Measurements from ENCODE around the gene USP1.

Gene USP1

GRCh38 chr1:62476525-62477219 is 39.8 kb downstream of the USP1 start:
- no peaks in the 10 kb centered on the region for H3K79me2 ChIP-seq (ENCODE audit: low read length)
- H3F3A ChIP-seq (ENCODE audit: insufficient read depth, low read length), result no peaks in the 10 kb centered on the region
- H3K36me3 ChIP-seq (replicated peaks; ENCODE audit: insufficient read depth, low read length), result no peaks in the 10 kb centered on the region
- no peak overlapping the region for H3K4me3 ChIP-seq (ENCODE audit: low read length)
- no peaks in the 10 kb centered on the region for H3K27me3 ChIP-seq (replicated peaks; ENCODE audit: insufficient read depth, low read length)
- H3K9me2 ChIP-seq (replicated peaks; ENCODE audit: insufficient read depth, low read length), result no peaks in the 10 kb centered on the region
- no peak for DNase-seq
- H3K4me1 ChIP-seq (ENCODE audit: low read length), result no peaks in the 10 kb centered on the region
- no peak overlapping the region for H3K9ac ChIP-seq (ENCODE audit: low read length)
- no peaks in the 10 kb centered on the region for H4K20me1 ChIP-seq (ENCODE audit: insufficient read depth, low read length)
- H3K27ac ChIP-seq (ENCODE audit: low read length), result no peak overlapping the region
- H3K9me3 ChIP-seq (replicated peaks; ENCODE audit: insufficient read depth, low read length), result no peaks in the 10 kb centered on the region
- TF ChIP-seq, protein P1, sequence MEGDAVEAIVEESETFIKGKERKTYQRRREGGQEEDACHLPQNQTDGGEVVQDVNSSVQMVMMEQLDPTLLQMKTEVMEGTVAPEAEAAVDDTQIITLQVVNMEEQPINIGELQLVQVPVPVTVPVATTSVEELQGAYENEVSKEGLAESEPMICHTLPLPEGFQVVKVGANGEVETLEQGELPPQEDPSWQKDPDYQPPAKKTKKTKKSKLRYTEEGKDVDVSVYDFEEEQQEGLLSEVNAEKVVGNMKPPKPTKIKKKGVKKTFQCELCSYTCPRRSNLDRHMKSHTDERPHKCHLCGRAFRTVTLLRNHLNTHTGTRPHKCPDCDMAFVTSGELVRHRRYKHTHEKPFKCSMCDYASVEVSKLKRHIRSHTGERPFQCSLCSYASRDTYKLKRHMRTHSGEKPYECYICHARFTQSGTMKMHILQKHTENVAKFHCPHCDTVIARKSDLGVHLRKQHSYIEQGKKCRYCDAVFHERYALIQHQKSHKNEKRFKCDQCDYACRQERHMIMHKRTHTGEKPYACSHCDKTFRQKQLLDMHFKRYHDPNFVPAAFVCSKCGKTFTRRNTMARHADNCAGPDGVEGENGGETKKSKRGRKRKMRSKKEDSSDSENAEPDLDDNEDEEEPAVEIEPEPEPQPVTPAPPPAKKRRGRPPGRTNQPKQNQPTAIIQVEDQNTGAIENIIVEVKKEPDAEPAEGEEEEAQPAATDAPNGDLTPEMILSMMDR (IDR thresholded peaks at IDR 0.05; ENCODE audit: low read length), result no peak
- TF ChIP-seq EZH2 (optimal IDR thresholded peaks at IDR 0.05; ENCODE audit: low read depth, low read length), result no peak
- TF ChIP-seq EZH2phosphoT487 (IDR thresholded peaks at IDR 0.05; ENCODE audit: low read length), result no peak
- no peak overlapping the region for H2AFZ ChIP-seq (ENCODE audit: low read length)
- no peak overlapping the region for H3K4me2 ChIP-seq (ENCODE audit: low read depth, low read length)

DNA sequence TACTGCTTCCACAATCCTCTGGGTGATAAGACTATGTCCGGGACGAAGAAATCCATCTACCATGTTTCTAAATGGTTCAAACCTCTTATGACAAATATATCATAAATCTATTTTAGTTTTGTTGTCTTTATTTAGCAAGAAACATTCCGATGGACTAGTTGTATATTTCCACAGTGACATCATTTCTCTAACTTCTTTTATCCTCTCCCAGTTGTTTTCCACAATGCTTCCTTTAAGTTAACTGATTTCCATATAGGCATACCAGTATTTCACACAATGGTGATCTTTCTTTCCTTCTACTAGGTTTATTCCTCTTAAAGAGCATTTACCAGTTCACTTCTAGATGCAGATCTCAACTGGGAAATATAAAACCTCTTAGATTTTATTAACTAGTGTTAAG is 44.8 kb downstream of the USP1 start:
- no peaks in the 10 kb centered on the region for H3K4me1 ChIP-seq (ENCODE audit: low read length)
- no peaks in the 10 kb centered on the region for H3K9me2 ChIP-seq (replicated peaks; ENCODE audit: insufficient read depth, low read length)
- H3K27me3 ChIP-seq (replicated peaks; ENCODE audit: insufficient read depth, low read length), result no peaks in the 10 kb centered on the region
- no peaks in the 10 kb centered on the region for H3K36me3 ChIP-seq (replicated peaks; ENCODE audit: insufficient read depth, low read length)
- H3K27ac ChIP-seq (ENCODE audit: low read length), result no peak overlapping the region
- no peak for DNase-seq
- no peaks in the 10 kb centered on the region for H3F3A ChIP-seq (ENCODE audit: insufficient read depth, low read length)
- H3K4me3 ChIP-seq (ENCODE audit: low read length), result no peak overlapping the region
- no peaks in the 10 kb centered on the region for H3K79me2 ChIP-seq (ENCODE audit: low read length)
- H3K4me2 ChIP-seq (ENCODE audit: low read depth, low read length), result no peak overlapping the region
- no peaks in the 10 kb centered on the region for H3K9me3 ChIP-seq (replicated peaks; ENCODE audit: insufficient read depth, low read length)
- TF ChIP-seq, protein P1 (IDR thresholded peaks at IDR 0.05; ENCODE audit: low read length), result no peak
- TF ChIP-seq EZH2phosphoT487 (IDR thresholded peaks at IDR 0.05; ENCODE audit: low read length) (no peak), EZH2 (optimal IDR thresholded peaks at IDR 0.05; ENCODE audit: low read depth, low read length) (no peak)
- no peak overlapping the region for H3K9ac ChIP-seq (ENCODE audit: low read length)
- H2AFZ ChIP-seq (ENCODE audit: low read length), result no peak overlapping the region
- H4K20me1 ChIP-seq (ENCODE audit: insufficient read depth, low read length), result no peaks in the 10 kb centered on the region

- no peaks in the 10 kb centered on the region for H4K20me1 ChIP-seq (ENCODE audit: insufficient read depth, low read length)
- no peaks in the 10 kb centered on the region for H3K79me2 ChIP-seq (ENCODE audit: low read length)
- H3K4me1 ChIP-seq (ENCODE audit: low read length), result no peaks in the 10 kb centered on the region
- TF ChIP-seq, protein P1 (IDR thresholded peaks at IDR 0.05; ENCODE audit: low read length), result no peak
- no peak for TF ChIP-seq EZH2phosphoT487 (IDR thresholded peaks at IDR 0.05; ENCODE audit: low read length)
- H3K9ac ChIP-seq (ENCODE audit: low read length), result no peak overlapping the region
- H3K27ac ChIP-seq (ENCODE audit: low read length), result no peak overlapping the region
- no peaks in the 10 kb centered on the region for H3K27me3 ChIP-seq (replicated peaks; ENCODE audit: insufficient read depth, low read length)
- no peaks in the 10 kb centered on the region for H3K9me2 ChIP-seq (replicated peaks; ENCODE audit: insufficient read depth, low read length)
- no peaks in the 10 kb centered on the region for H3K36me3 ChIP-seq (replicated peaks; ENCODE audit: insufficient read depth, low read length)
- no peak for DNase-seq
- H3K4me3 ChIP-seq (ENCODE audit: low read length), result no peak overlapping the region
- no peaks in the 10 kb centered on the region for H3K9me3 ChIP-seq (replicated peaks; ENCODE audit: insufficient read depth, low read length)
- no peak overlapping the region for H3K4me2 ChIP-seq (ENCODE audit: low read depth, low read length)
- H3F3A ChIP-seq (ENCODE audit: insufficient read depth, low read length), result no peaks in the 10 kb centered on the region
- H2AFZ ChIP-seq (ENCODE audit: low read length), result no peak overlapping the region
These were observed 48.1 kb downstream of the USP1 start for GRCh38 chr1:62484824-62485468.
